ENCODE measurements around the gene PJA2.

Gene PJA2

DNA sequence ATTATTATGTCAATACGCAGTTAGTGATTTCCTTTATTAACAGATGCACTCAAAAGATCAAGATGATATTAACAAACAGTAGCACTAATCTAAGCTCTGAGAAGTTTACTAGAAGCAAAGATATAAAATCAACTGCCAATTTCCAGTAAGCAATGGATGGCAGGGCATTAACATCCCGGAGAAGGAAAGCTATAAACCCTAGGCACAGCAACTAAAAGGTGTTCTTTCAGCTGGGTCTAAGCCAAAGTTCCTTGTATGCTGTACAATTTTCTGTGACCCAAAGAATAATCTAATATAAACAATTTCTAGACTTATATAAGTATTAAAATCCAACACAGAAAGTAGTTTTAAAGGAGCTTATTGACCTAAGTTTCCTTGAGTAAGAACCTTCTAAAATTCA lies 39.4 kb downstream of the PJA2 start:
- TF ChIP-seq, protein P1, sequence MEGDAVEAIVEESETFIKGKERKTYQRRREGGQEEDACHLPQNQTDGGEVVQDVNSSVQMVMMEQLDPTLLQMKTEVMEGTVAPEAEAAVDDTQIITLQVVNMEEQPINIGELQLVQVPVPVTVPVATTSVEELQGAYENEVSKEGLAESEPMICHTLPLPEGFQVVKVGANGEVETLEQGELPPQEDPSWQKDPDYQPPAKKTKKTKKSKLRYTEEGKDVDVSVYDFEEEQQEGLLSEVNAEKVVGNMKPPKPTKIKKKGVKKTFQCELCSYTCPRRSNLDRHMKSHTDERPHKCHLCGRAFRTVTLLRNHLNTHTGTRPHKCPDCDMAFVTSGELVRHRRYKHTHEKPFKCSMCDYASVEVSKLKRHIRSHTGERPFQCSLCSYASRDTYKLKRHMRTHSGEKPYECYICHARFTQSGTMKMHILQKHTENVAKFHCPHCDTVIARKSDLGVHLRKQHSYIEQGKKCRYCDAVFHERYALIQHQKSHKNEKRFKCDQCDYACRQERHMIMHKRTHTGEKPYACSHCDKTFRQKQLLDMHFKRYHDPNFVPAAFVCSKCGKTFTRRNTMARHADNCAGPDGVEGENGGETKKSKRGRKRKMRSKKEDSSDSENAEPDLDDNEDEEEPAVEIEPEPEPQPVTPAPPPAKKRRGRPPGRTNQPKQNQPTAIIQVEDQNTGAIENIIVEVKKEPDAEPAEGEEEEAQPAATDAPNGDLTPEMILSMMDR (IDR thresholded peaks at IDR 0.05; ENCODE audit: low read depth, low read length, missing control alignments) = no peak
- Histone ChIP-seq H3K27me3 (replicated peaks) (no peaks in the 10 kb centered on the region), H3K36me3 (replicated peaks) (peaks cover 12% of the 10 kb centered on the region), H3K4me3 (ENCODE audit: low read depth, low read length) (no peak overlapping the region), H3K27ac (no peak overlapping the region)
- in situ Hi-C loops (cut with HindIII; ENCODE audit: low pct_ligation_motif_present, low sequenced_read_pairs) = no loop called here
- no peak for DNase-seq

DNA sequence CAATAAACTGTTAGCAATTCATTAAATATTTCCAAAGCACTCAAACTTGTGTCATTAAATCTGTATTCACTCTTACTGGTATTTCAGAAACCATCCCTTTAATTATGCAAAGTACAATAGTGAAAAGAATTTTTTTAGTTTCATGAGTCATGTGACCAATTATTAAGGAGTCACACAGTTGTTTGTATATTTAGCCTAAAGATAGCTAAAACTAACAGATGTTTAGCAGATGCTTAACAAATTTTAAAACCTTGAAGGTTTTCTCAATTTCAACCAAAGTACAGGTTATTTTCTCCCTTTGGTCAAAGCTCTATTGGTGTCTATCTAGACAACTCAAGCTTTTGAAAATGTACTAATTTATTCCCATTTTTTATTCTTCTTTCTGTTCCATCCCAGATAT lies 44.1 kb downstream of the PJA2 start:
- Histone ChIP-seq H3K27me3 (replicated peaks) (no peaks in the 10 kb centered on the region), H3K27ac (no peak overlapping the region), H3K4me3 (ENCODE audit: low read depth, low read length) (no peak overlapping the region), H3K36me3 (replicated peaks) (peaks cover 29% of the 10 kb centered on the region)
- DNase-seq = no peak
- TF ChIP-seq, protein P1 (IDR thresholded peaks at IDR 0.05; ENCODE audit: low read depth, low read length, missing control alignments) = no peak
- in situ Hi-C loops (cut with HindIII; ENCODE audit: low pct_ligation_motif_present, low sequenced_read_pairs) = no loop called here

DNA sequence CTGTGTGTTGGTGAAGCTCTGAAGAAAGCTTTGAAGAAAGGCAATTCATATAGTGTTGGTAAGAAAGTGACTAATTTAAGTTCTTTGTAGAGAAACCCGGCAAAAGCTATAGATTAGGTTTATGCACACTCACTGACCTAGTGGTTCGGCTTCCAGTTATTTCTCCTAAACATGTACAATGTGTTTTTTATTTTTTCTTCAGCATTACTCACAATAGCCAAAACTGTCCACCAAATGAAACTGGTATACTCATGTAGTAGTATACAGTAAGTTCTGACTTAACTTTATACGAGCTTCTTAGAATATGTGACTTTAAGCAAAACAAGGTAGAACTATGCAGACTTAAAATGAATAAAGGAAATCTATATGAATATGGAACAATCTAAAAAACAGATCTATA lies 44.8 kb downstream of the PJA2 start:
- TF ChIP-seq, protein P1 (IDR thresholded peaks at IDR 0.05; ENCODE audit: low read depth, low read length, missing control alignments) = no peak
- no peak for DNase-seq
- H3K4me3 ChIP-seq (ENCODE audit: low read depth, low read length) = no peak overlapping the region
- no peaks in the 10 kb centered on the region for H3K27me3 ChIP-seq (replicated peaks)
- in situ Hi-C loops (cut with HindIII; ENCODE audit: low pct_ligation_motif_present, low sequenced_read_pairs) = no loop called here
- H3K36me3 ChIP-seq (replicated peaks) = peaks cover 30% of the 10 kb centered on the region
- H3K27ac ChIP-seq = no peak overlapping the region

DNA sequence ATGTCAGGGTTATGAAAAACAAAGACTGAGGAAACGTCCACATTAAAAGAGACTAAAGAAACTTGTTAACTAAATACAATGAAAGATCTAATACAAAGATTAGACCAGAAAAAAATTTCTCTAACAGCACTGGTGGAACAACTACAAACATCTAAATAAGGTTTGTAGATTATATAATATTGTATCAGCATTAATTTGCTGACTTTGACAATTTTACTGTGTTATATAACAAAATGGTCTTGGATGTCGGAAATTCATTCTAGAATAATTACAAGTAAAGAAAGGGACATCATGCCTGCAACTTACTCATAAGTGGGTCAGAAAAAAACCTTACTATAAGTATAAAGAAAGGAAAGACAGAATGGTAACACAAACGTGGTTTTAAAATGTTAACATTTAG lies 50.1 kb downstream of the PJA2 start:
- in situ Hi-C loops (cut with HindIII; ENCODE audit: low pct_ligation_motif_present, low sequenced_read_pairs) = no loop called here
- H3K4me3 ChIP-seq (ENCODE audit: low read depth, low read length) = no peak overlapping the region
- DNase-seq = no peak
- H3K27me3 ChIP-seq (replicated peaks) = no peaks in the 10 kb centered on the region
- TF ChIP-seq, protein P1 (IDR thresholded peaks at IDR 0.05; ENCODE audit: low read depth, low read length, missing control alignments) = no peak
- peaks cover 29% of the 10 kb centered on the region for H3K36me3 ChIP-seq (replicated peaks)
- H3K27ac ChIP-seq = no peak overlapping the region

DNA sequence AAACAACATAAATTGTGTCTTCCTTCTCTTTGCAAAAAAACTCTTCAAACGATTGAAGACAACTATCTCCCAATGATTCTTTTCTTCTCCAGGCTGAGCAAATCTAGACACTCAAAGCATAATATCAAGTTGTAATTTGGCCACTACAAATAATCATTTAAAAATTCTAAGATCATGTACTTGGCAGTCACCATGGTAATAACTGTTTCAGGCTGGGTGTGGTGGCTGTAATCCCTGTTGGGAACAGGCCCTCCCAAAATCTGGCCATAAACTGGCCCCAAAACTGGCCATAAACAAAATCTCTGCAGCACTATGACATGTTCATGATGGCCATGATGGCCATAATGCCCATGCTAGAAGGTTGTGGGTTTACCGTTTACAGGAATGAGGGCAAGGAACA lies 52.0 kb downstream of the PJA2 start:
- Histone ChIP-seq H3K27ac (no peak overlapping the region), H3K27me3 (replicated peaks) (no peaks in the 10 kb centered on the region), H3K4me3 (ENCODE audit: low read depth, low read length) (no peak overlapping the region), H3K36me3 (replicated peaks) (peaks cover 27% of the 10 kb centered on the region)
- DNase-seq = no peak
- in situ Hi-C loops (cut with HindIII; ENCODE audit: low pct_ligation_motif_present, low sequenced_read_pairs) = no loop called here
- TF ChIP-seq, protein P1 (IDR thresholded peaks at IDR 0.05; ENCODE audit: low read depth, low read length, missing control alignments) = no peak

DNA sequence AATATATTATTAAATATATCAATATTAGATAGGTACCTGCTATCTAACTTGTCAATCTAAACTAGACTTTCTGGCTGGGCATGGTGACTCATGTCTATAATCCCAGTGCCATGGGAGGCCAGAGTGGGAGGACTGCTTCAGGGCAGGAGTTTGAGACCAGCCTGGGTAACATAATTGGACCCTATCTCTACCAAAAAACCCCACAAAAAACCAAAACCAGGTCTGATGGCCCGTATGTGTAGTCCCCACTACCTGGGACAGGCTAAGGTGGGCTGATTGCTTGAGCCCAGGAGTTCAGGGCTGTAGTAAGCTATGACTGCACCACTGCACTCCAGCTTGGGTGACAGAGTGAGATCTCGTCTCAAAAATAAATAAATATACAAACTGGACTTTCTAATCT lies 55.0 kb downstream of the PJA2 start:
- TF ChIP-seq, protein P1 (IDR thresholded peaks at IDR 0.05; ENCODE audit: low read depth, low read length, missing control alignments) = no peak
- no peak for DNase-seq
- Histone ChIP-seq H3K27me3 (replicated peaks) (no peaks in the 10 kb centered on the region), H3K27ac (no peak overlapping the region), H3K36me3 (replicated peaks) (peaks cover 10% of the 10 kb centered on the region), H3K4me3 (ENCODE audit: low read depth, low read length) (no peak overlapping the region)
- in situ Hi-C loops (cut with HindIII; ENCODE audit: low pct_ligation_motif_present, low sequenced_read_pairs) = no loop called here
